WI38 (cell line): Measurements from ENCODE around the gene IKZF3.
"Not testable (repeated sequence)": the region's sequence is repeated elsewhere in the genome, so short reads cannot be mapped to it uniquely, and the experiment has no call there.

Experiments used
- H3K4me3 ChIP-seq: 2 replicates; pipeline ENCODE4 v1.5.1; 2011; ENCODE audit warnings: low read depth, mild to moderate bottlenecking, control low read depth, low read length
- CTCF ChIP-seq: IDR thresholded peaks from 2 replicates; pipeline ENCODE4 v1.5.1; 2012; ENCODE audit warnings: low read depth, mild to moderate bottlenecking, control low read depth, low read length

The IKZF3 gene

DNA sequence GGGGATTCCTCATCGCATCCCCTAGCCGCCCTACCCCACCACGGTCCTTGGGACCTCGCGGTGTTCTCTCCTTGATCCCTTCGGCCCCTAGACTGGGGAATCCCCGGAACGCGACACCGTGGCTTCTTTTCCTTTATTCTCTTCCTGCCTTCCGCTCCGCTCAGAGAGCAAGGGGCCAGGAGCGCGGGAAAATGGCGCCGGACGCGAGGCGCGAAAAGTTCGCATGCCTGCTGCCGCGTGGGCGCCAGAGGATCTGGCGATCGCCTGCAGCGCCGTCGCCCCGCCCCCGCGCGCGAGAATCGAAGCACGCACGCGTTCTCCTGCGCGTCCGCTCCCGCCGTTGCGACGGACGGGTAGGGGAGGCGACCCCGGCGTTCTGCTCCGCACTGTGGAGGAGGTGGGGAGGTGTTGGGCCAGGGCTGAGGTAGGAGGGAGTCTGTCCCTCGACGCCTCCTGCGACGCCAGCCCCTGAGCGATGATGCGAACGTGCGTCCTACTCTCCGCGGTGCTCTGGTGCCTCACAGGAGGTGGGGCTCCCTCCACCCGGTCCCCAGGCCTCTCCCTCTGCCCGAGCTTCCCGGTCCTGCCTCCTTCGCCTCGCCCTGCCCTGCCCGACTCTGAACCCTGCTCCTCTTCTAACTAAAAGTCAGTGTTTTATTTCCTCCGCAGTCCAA, 3.9 kb upstream of the IKZF3 start, which contains the start of gene ZPBP2:
Gene ZPBP2 (plus strand): TSS at position 323 of the 674 bp plus-strand sequence. CDS start 153 bp downstream, at position 476.
- H3K4me3 ChIP-seq, result no peak within 1 kb of the TSS
- no peak for TF ChIP-seq CTCF

- no peak for TF ChIP-seq CTCF
Measured at GRCh38 chr17:39867084-39867879, 3.2 kb upstream of the IKZF3 start.

GRCh38 chr17:39866013-39866730, 2.1 kb upstream of the IKZF3 start:
- no peak for TF ChIP-seq CTCF
- H3K4me3 ChIP-seq, result no peak overlapping the region

More at GRCh38 chr17:39867084-39867879, 3.2 kb upstream of the IKZF3 start:
- no peak overlapping the region for H3K4me3 ChIP-seq

DNA sequence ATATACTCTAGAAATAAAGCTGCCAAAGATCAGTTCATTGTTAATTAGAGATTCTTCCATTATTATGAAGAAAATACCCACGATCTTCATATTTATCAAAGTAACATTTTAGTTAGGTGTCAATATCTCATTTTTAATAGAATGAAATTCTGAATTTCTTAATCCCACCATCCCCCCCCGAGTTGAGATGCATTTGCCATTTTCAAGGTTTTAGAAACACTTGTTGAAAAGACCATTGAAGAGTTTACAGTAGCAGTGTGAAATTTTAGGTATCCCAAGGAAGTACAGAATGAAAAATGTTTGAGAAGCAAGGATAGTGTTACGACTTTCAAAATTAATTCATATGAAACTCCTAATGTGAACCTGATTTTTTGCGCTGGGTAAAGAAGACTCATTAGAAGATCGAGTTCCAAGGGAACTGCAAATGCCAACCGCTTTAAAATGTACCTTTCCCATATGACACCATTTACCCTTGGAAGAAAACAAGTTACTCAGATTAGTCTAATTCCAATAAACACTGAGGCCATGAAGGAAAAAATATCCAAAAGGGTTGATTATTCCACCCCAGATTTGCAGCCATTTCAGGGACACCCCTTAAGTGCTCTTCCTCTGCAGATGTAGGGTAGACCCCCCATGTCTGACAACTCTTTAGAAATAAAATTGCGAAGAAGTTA, 731 bp downstream of the IKZF3 start:
- no peak for TF ChIP-seq CTCF
- H3K4me3 ChIP-seq, result no peak overlapping the region

GRCh38 chr17:39861235-39861634, 2.9 kb downstream of the IKZF3 start:
- no peak for TF ChIP-seq CTCF
- no peak overlapping the region for H3K4me3 ChIP-seq

GRCh38 chr17:39855911-39856649, 8.0 kb downstream of the IKZF3 start:
- H3K4me3 ChIP-seq, result not testable (repeated sequence)

DNA sequence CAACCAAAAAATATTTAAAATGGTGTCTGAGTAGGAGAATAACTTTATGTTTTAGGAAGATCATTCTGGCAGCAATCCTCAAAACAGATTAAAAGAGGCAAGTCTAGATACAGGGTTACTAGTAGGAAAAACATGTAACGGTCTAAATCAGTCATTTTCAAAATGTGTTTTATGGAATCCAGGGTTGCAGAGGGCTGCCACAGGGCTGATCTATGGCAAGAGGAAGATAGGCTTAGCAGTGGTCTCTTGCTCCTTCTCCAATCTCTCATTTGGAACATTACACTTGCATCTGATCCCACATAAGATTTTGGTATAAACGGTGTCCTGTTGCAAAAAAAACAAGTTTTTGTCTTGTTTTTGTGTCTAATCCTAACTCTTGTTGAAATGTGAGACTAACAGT, 9.2 kb downstream of the IKZF3 start:
- H3K4me3 ChIP-seq, result no peak overlapping the region
- TF ChIP-seq CTCF, result no peak
